ENCODE data around the gene SRGAP1.

Gene SRGAP1

GRCh38 chr12:63917477-63917862 is 73.0 kb downstream of the SRGAP1 start:
- Histone ChIP-seq H3K4me3 (ENCODE audit: low read depth, low read length, poor library complexity, severe bottlenecking) (no peak overlapping the region), H4K20me1 (ENCODE audit: insufficient read depth, low read length) (no peaks in the 10 kb centered on the region), H3K79me2 (ENCODE audit: insufficient read depth, low read length) (no peaks in the 10 kb centered on the region), H3K9ac (ENCODE audit: low read length) (no peak overlapping the region), H3F3A (ENCODE audit: insufficient read depth, low read length) (no peaks in the 10 kb centered on the region), H3K27ac (ENCODE audit: low read depth, low read length, poor library complexity, severe bottlenecking) (no peak overlapping the region), H3K4me1 (ENCODE audit: insufficient read depth, low read length, severe bottlenecking) (no peaks in the 10 kb centered on the region), H3K9me2 (ENCODE audit: low read depth, low read length) (no peaks in the 10 kb centered on the region), H3K4me2 (ENCODE audit: low read length) (no peak overlapping the region), H3K9me3 (ENCODE audit: low read length) (no peaks in the 10 kb centered on the region), H3K36me3 (ENCODE audit: insufficient read depth, low read length) (no peaks in the 10 kb centered on the region), H2AFZ (ENCODE audit: low read length) (no peak overlapping the region), H3K27me3 (ENCODE audit: insufficient read depth, low read length) (no peaks in the 10 kb centered on the region)
- TF ChIP-seq EZH2 (IDR thresholded peaks at IDR 0.05; ENCODE audit: borderline replicate concordance, low read length) = no peak
- TF ChIP-seq CTCF (IDR thresholded peaks at IDR 0.05; ENCODE audit: low read length) = no peak

GRCh38 chr12:63917864-63918799 is 73.6 kb downstream of the SRGAP1 start:
- Histone ChIP-seq H3K27ac (ENCODE audit: low read depth, low read length, poor library complexity, severe bottlenecking) (no peak overlapping the region), H3K4me3 (ENCODE audit: low read depth, low read length, poor library complexity, severe bottlenecking) (no peak overlapping the region), H3K9ac (ENCODE audit: low read length) (no peak overlapping the region)

GRCh38 chr12:63918800-63919300 is 74.3 kb downstream of the SRGAP1 start:
- H3K9me3 ChIP-seq (ENCODE audit: low read length) = no peaks in the 10 kb centered on the region
- H3K27ac ChIP-seq (ENCODE audit: low read depth, low read length, poor library complexity, severe bottlenecking) = no peak overlapping the region
- no peaks in the 10 kb centered on the region for H3K36me3 ChIP-seq (ENCODE audit: insufficient read depth, low read length)
- no peaks in the 10 kb centered on the region for H3K4me1 ChIP-seq (ENCODE audit: insufficient read depth, low read length, severe bottlenecking)
- no peak overlapping the region for H3K9ac ChIP-seq (ENCODE audit: low read length)
- no peaks in the 10 kb centered on the region for H3K9me2 ChIP-seq (ENCODE audit: low read depth, low read length)
- no peak overlapping the region for H3K4me2 ChIP-seq (ENCODE audit: low read length)
- H2AFZ ChIP-seq (ENCODE audit: low read length) = no peak overlapping the region
- H3F3A ChIP-seq (ENCODE audit: insufficient read depth, low read length) = no peaks in the 10 kb centered on the region
- H3K79me2 ChIP-seq (ENCODE audit: insufficient read depth, low read length) = no peaks in the 10 kb centered on the region
- no peak for TF ChIP-seq CTCF (IDR thresholded peaks at IDR 0.05; ENCODE audit: low read length)
- TF ChIP-seq EZH2 (IDR thresholded peaks at IDR 0.05; ENCODE audit: borderline replicate concordance, low read length) = no peak
- H3K27me3 ChIP-seq (ENCODE audit: insufficient read depth, low read length) = no peaks in the 10 kb centered on the region
- H4K20me1 ChIP-seq (ENCODE audit: insufficient read depth, low read length) = no peaks in the 10 kb centered on the region
- H3K4me3 ChIP-seq (ENCODE audit: low read depth, low read length, poor library complexity, severe bottlenecking) = no peak overlapping the region

More at GRCh38 chr12:63917864-63918799, 73.6 kb downstream of the SRGAP1 start:
- H3K9me3 ChIP-seq (ENCODE audit: low read length) = no peaks in the 10 kb centered on the region
- no peaks in the 10 kb centered on the region for H3F3A ChIP-seq (ENCODE audit: insufficient read depth, low read length)
- no peak for TF ChIP-seq CTCF (IDR thresholded peaks at IDR 0.05; ENCODE audit: low read length)
- no peak for TF ChIP-seq EZH2 (IDR thresholded peaks at IDR 0.05; ENCODE audit: borderline replicate concordance, low read length)
- H3K36me3 ChIP-seq (ENCODE audit: insufficient read depth, low read length) = no peaks in the 10 kb centered on the region
- no peaks in the 10 kb centered on the region for H3K27me3 ChIP-seq (ENCODE audit: insufficient read depth, low read length)
- no peak overlapping the region for H2AFZ ChIP-seq (ENCODE audit: low read length)
- H3K4me2 ChIP-seq (ENCODE audit: low read length) = no peak overlapping the region
- H3K79me2 ChIP-seq (ENCODE audit: insufficient read depth, low read length) = no peaks in the 10 kb centered on the region
- H3K9me2 ChIP-seq (ENCODE audit: low read depth, low read length) = no peaks in the 10 kb centered on the region
- H4K20me1 ChIP-seq (ENCODE audit: insufficient read depth, low read length) = no peaks in the 10 kb centered on the region
- no peaks in the 10 kb centered on the region for H3K4me1 ChIP-seq (ENCODE audit: insufficient read depth, low read length, severe bottlenecking)

Data from OCI-LY1 (cell line).